ENCODE measurements around the gene ASXL1. TPM values are rescaled to one million over a fixed set of nuclear protein-coding genes. Genes with fewer than 3 reads are reported as not detected.

The ASXL1 gene
- total RNA-seq, 1 experiment from 2014 or later, result 52.2 TPM

DNA sequence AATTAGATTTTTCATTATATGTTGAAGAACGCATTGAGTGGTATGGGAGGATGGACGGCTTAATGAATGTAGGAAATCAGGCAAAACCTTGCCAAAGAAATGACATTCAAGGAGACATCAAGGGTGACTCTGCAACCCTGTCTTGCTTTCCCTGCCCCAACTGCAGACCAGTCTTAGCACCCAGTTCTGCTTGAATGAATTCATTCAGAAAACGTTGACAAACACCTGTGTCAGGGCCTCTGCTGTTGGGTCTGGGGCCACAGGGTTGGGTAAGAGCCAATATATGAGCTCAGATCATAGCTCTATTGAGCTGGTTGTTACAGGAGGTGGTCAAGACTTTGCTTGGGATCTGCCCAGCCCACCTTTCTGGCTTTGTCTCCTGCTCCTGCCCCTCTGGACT is 7.7 kb upstream of the ASXL1 start:
- Histone ChIP-seq H3K4me2 (ENCODE audit: low read length) (no peak overlapping the region), H3K9ac (ENCODE audit: low read length) (no peak overlapping the region), H3K27ac (ENCODE audit: low read depth, low read length) (no peak overlapping the region), H2AFZ (ENCODE audit: low read depth, low read length, poor library complexity, severe bottlenecking) (no peak overlapping the region), H3K36me3 (ENCODE audit: control insufficient read depth in 1 of 2, insufficient read depth in 2 of 2, low read length in 2 of 2) (no peaks in the 10 kb centered on the region), H3K27me3 (ENCODE audit: insufficient read depth, low read length) (no peaks in the 10 kb centered on the region), H3K9me3 (ENCODE audit: control insufficient read depth in 1 of 2, insufficient read depth in 1 of 2, low read depth in 1 of 2, low read length in 2 of 2) (no peaks in the 10 kb centered on the region), H3K9me2 (ENCODE audit: insufficient read depth) (no peaks in the 10 kb centered on the region), H4K20me1 (ENCODE audit: insufficient read depth) (no peaks in the 10 kb centered on the region), H3K4me3 (replicated peaks in 1 of 2; ENCODE audit: low read depth in 1 of 2, low read length in 2 of 2) (no peak overlapping the region), H3K79me2 (ENCODE audit: insufficient read depth, low read length) (no peaks in the 10 kb centered on the region), H3K4me1 (ENCODE audit: control insufficient read depth in 1 of 2, insufficient read depth in 2 of 2, low read length in 2 of 2) (peaks cover 8 to 12% of the 10 kb centered on the region in 2 experiments)
- ATAC-seq, result no peak
- POLR2A ChIA-PET, result no interaction called here
- DNase-seq (ENCODE audit: low read depth, low spot score), result no peak
- CTCF ChIA-PET, result no interaction called here
- no TSS peak for BruUV-seq (replicated peaks)
- TF ChIP-seq CEBPB (IDR thresholded peaks at IDR 0.05; ENCODE audit: low read depth) (no peak), ZNF274 (IDR thresholded peaks at IDR 0.05; ENCODE audit: low read depth, low read length) (no peak), POLR2AphosphoS5 (IDR thresholded peaks at IDR 0.05; ENCODE audit: low read depth, low read length) (no peak), RAD21 (IDR thresholded peaks at IDR 0.05; ENCODE audit: low read depth) (no peak), EGR1 (IDR thresholded peaks at IDR 0.05; ENCODE audit: low read depth) (no peak), CBX3 (IDR thresholded peaks at IDR 0.05; ENCODE audit: low read depth) (no peak), POLR2A (IDR thresholded peaks at IDR 0.05; ENCODE audit: borderline replicate concordance, extremely low read depth, insufficient read depth, insufficient read length) (no peak)
- TF ChIP-seq, protein P1, sequence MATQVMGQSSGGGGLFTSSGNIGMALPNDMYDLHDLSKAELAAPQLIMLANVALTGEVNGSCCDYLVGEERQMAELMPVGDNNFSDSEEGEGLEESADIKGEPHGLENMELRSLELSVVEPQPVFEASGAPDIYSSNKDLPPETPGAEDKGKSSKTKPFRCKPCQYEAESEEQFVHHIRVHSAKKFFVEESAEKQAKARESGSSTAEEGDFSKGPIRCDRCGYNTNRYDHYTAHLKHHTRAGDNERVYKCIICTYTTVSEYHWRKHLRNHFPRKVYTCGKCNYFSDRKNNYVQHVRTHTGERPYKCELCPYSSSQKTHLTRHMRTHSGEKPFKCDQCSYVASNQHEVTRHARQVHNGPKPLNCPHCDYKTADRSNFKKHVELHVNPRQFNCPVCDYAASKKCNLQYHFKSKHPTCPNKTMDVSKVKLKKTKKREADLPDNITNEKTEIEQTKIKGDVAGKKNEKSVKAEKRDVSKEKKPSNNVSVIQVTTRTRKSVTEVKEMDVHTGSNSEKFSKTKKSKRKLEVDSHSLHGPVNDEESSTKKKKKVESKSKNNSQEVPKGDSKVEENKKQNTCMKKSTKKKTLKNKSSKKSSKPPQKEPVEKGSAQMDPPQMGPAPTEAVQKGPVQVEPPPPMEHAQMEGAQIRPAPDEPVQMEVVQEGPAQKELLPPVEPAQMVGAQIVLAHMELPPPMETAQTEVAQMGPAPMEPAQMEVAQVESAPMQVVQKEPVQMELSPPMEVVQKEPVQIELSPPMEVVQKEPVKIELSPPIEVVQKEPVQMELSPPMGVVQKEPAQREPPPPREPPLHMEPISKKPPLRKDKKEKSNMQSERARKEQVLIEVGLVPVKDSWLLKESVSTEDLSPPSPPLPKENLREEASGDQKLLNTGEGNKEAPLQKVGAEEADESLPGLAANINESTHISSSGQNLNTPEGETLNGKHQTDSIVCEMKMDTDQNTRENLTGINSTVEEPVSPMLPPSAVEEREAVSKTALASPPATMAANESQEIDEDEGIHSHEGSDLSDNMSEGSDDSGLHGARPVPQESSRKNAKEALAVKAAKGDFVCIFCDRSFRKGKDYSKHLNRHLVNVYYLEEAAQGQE (IDR thresholded peaks at IDR 0.05; ENCODE audit: low read depth), result no peak
- RAD21 ChIA-PET (ENCODE audit: low non-redundant PET in 1 of 2, low total read pairs in 2 of 2, uncharacterized antibody in 2 of 2, unreplicated experiment in 2 of 2), result no interaction called here
- intact Hi-C loops (cut with micrococcal nuclease), result no loop called here
